Right lobe of liver (tissue), 6 donors: ENCODE measurements around the gene SMARCC1. TPM values are rescaled to one million over a fixed set of nuclear protein-coding genes. Genes with fewer than 3 reads are reported as not detected.

ENCODE experiments used
- ATAC-seq, 4 donors: fragments of 200-7000 bp; cut with Tn5 transposase; one replicate each; pipeline ENCODE4 v1.9.1; 2020; ENCODE audit warnings: mild to moderate bottlenecking in 4 of 4, moderate library complexity in 4 of 4
- DNase-seq, 3 donors: peaks; one replicate each; pipeline ENCODE4 v3.0.0-alpha.2; 2020
- H3K27ac ChIP-seq, 3 donors: fragments of 200-600 bp; one replicate each; pipeline ENCODE4 v1.8.0; 2022
- H3K27me3 ChIP-seq, 2 donors: fragments of 200-600 bp; one replicate each; pipeline ENCODE4 v1.8.0; 2022
- H3K36me3 ChIP-seq, 4 donors: fragments of 200-600 bp; sonication (generic) in 1 of 4; one replicate each; pipeline versions ENCODE4 v1.5.1 to v1.8.0; 2017 to 2022; ENCODE audit warnings: control low read depth in 1 of 4
- H3K4me1 ChIP-seq, 4 donors: fragments of 200-600 bp; sonication (generic) in 1 of 4; one replicate each; pipeline versions ENCODE4 v1.5.1 to v1.8.0; 2017 to 2022; ENCODE audit warnings: control low read depth in 1 of 4
- H3K4me3 ChIP-seq, 3 donors: fragments of 200-600 bp; one replicate each; pipeline ENCODE4 v1.8.0; 2022
- H3K9me3 ChIP-seq, 4 donors: fragments of 200-600 bp; sonication (generic) in 1 of 4; one replicate each; pipeline versions ENCODE4 v1.5.1 to v1.8.0; 2017 to 2022; ENCODE audit warnings: control low read depth in 1 of 4
- POLR2A ChIP-seq: fragments of 450-650 bp; IDR thresholded peaks from one replicate; pipeline ENCODE4 v1.6.1; 2017; ENCODE audit warnings: antibody characterized with exemption, mild to moderate bottlenecking
- WGBS: methylation state at CpG from one replicate; pipeline ENCODE4 v1.1.6; 2018; ENCODE audit warnings: low coverage, low lambda C conversion rate; ENCODE audit not compliant: insufficient coverage; ENCODE audit errors: missing lambda C conversion rate; 5-methylcytosine and 5-hydroxymethylcytosine counted together
- intact Hi-C, 2 donors: fragments of 100-400 bp; cut with DNase I; formaldehyde crosslinking; loops; one replicate each; pipeline versions ENCODE4 v1.11.2 to v1.14.1; 2022
- total RNA-seq, 6 experiments: library from RNA; depleted of rRNA in 2 of 6; stranded (reverse); fragments of >200 nt in 2 of 6; fragmentation: NEBNext Ultra II Directional in 3 of 6; extraction: Animal tissue kit (Norgen Biotek cat#: 25700) in 3 of 6; gene quantifications; one replicate each; pipeline versions ENCODE4 v1.1.0 to v1.2.4, GENCODE V29; 2016 to 2023
- TF ChIP-seq, protein P1 (sequence below), 4 donors: fragments of 200-600 bp in 3 of 4; fragments of 450-650 bp in 1 of 4; IDR thresholded peaks; one replicate each; pipeline versions ENCODE4 v1.5.1 to v1.8.0; 2016 to 2022; ENCODE audit warnings: antibody characterized with exemption in 4 of 4, mild to moderate bottlenecking in 2 of 4
- donor health status: DM: no; HTN: yes; CAD: no.
- donor health status: DM: no; HTN: no; CAD: no.
- donor health status: DM: no; HTN: no; CAD: no.
- donor health status: DM: no; HTN: yes; CAD: no.
- donor health status: DM: no; HTN: yes; CAD: no.

SMARCC1 gene
- total RNA-seq, 6 experiments from 2014 or later, result 15.6 to 32.0 (median 24.1) TPM

DNA sequence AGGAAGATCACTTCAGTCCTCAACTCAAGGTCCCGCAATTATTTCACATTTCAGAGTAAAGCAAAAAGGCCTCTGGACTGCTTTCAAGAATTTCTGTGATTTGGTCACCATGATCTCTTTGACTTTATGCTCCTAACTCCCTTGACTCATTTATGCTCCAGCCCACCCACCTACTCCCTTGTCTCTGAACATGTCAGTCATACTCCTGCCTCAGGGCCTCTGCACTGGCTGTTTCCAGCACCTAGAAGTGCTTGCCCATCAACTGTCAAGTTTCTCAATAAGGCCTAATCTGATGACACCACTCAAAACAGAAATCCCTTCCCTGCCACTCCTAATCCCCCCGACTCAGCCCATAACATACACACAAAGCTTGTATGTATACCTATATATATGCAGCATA is 166.9 kb downstream of the SMARCC1 start:
- 95% methylated on average over 2 of the region's 2 CpGs for WGBS
- intact Hi-C loops, result no loop called here
- no peaks in the 10 kb centered on the region for H3K9me3 ChIP-seq
- no peak for DNase-seq
- H3K36me3 ChIP-seq, result peaks cover 0 to 15% (median 10%) of the 10 kb centered on the region in 4 donors
- TF ChIP-seq, protein P1, sequence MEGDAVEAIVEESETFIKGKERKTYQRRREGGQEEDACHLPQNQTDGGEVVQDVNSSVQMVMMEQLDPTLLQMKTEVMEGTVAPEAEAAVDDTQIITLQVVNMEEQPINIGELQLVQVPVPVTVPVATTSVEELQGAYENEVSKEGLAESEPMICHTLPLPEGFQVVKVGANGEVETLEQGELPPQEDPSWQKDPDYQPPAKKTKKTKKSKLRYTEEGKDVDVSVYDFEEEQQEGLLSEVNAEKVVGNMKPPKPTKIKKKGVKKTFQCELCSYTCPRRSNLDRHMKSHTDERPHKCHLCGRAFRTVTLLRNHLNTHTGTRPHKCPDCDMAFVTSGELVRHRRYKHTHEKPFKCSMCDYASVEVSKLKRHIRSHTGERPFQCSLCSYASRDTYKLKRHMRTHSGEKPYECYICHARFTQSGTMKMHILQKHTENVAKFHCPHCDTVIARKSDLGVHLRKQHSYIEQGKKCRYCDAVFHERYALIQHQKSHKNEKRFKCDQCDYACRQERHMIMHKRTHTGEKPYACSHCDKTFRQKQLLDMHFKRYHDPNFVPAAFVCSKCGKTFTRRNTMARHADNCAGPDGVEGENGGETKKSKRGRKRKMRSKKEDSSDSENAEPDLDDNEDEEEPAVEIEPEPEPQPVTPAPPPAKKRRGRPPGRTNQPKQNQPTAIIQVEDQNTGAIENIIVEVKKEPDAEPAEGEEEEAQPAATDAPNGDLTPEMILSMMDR (IDR thresholded peaks at IDR 0.05), result no peak
- TF ChIP-seq POLR2A, result no peak
- H3K27me3 ChIP-seq, result no peaks in the 10 kb centered on the region
- no peaks in the 10 kb centered on the region for H3K4me1 ChIP-seq
- ATAC-seq, result no peak
- no peak overlapping the region for H3K4me3 ChIP-seq
- H3K27ac ChIP-seq, result no peak overlapping the region

DNA sequence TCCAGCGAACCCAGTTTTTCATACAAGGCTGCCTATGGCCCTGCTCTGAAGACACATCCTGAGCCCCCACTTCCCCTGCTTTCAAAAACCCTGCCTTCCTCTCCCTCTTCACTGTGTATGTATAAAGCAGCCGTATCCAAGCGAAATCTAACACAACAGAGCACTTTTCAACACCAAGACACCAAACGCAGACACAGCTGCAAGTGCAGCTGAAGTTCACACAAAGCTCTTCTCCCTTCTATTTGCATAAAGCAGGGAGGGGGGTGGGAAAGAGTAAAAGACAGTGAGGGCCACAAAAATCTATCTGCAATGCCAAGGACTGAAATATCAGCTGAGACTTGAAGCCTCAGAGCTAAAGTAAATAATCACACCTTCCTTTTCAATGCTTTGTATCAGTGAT is 168.0 kb downstream of the SMARCC1 start:
- intact Hi-C loops, result no loop called here
- Histone ChIP-seq H3K27ac (no peak overlapping the region), H3K4me1 (no peaks in the 10 kb centered on the region), H3K4me3 (no peak overlapping the region), H3K36me3 (peaks cover 0 to 13% (median 8%) of the 10 kb centered on the region in 4 donors), H3K27me3 (no peaks in the 10 kb centered on the region), H3K9me3 (no peaks in the 10 kb centered on the region)
- TF ChIP-seq POLR2A, result no peak
- TF ChIP-seq, protein P1 (IDR thresholded peaks at IDR 0.05), result no peak
- ATAC-seq, result no peak
- no peak for DNase-seq
- 91% methylated on average over 4 of the region's 4 CpGs for WGBS

DNA sequence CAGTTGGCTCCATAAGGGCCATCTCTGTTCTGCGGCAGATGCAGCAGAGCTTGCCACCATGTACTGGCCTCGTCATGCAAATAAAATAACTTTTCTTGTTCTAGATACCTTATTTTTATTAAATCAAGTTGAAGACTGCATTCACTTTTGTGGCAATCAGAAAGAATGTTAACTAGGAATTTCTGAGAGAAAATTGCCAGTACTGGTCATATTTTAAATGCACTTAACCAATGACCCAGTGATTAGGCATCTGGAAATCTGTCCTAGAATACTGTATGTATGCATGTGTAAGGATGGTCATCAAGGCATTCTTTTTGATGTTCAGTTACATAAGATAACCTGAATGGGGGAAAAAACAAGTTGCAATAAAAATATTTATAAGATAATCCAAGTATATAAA is 168.8 kb downstream of the SMARCC1 start:
- TF ChIP-seq, protein P1 (IDR thresholded peaks at IDR 0.05), result no peak
- TF ChIP-seq POLR2A, result no peak
- WGBS, result 89% methylated on average over 2 of the region's 2 CpGs
- Histone ChIP-seq H3K9me3 (no peaks in the 10 kb centered on the region), H3K27ac (no peak overlapping the region), H3K4me1 (no peaks in the 10 kb centered on the region), H3K36me3 (peaks cover 0 to 14% (median 11%) of the 10 kb centered on the region in 4 donors), H3K27me3 (no peaks in the 10 kb centered on the region), H3K4me3 (no peak overlapping the region)
- intact Hi-C loops, result no loop called here
- DNase-seq (no peak), ATAC-seq (no peak)

DNA sequence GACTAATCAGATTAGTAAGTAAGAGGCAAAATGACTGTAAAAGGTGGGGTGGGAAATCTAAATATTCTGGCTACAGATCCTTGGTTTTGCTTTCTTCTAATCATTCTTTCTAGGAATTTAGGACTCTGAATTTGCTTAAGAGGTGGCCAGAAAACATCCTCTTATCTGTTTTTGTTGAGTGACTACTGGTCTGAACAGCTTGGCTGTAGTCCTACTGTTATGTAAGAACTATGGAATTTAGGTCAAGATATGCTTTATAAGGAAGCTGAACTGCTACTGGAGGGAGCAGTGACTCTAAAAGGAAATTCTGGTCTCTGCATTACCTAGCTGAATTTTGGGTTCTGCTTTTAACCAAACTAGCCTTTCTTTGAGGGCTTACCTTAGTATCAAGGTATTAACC is 169.5 kb downstream of the SMARCC1 start:
- H3K27me3 ChIP-seq, result no peaks in the 10 kb centered on the region
- H3K36me3 ChIP-seq, result peaks cover 0 to 14% (median 8%) of the 10 kb centered on the region in 4 donors
- H3K27ac ChIP-seq, result no peak overlapping the region
- intact Hi-C loops, result no loop called here
- ATAC-seq (peak in 3 of 4 donors; percentile 57 to 77 (median 73)), DNase-seq (no peak)
- no peaks in the 10 kb centered on the region for H3K4me1 ChIP-seq
- no peak for TF ChIP-seq POLR2A
- TF ChIP-seq, protein P1 (IDR thresholded peaks at IDR 0.05), result no peak
- H3K4me3 ChIP-seq, result no peak overlapping the region
- no peaks in the 10 kb centered on the region for H3K9me3 ChIP-seq

DNA sequence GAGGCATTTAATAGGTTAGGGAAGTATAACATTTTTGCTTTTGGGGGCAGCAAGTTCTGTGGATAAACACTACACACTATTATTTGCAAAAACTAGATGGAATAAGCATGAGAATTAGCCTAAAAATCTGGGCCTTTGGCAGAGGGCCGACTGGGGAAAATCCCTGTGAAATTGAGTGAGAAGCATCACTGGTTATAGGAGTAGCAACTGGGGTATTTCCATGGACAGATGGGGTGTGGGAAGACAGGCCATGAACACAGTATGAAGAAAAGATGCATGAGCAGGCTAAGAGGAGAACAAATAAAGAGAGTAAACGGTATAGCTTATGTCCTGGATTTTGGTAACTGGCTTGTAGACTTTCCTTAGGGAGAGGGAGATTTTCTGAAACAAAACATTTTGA is 170.1 kb downstream of the SMARCC1 start:
- no peak for DNase-seq
- no peak overlapping the region for H3K27ac ChIP-seq
- no peak overlapping the region for H3K4me3 ChIP-seq
- no peaks in the 10 kb centered on the region for H3K4me1 ChIP-seq
- TF ChIP-seq POLR2A, result no peak
- TF ChIP-seq, protein P1 (IDR thresholded peaks at IDR 0.05), result no peak
- intact Hi-C loops, result no loop called here
- WGBS, result 76% methylated on average over 2 of the region's 2 CpGs
- no peak for ATAC-seq
- H3K9me3 ChIP-seq, result no peaks in the 10 kb centered on the region
- H3K27me3 ChIP-seq, result no peaks in the 10 kb centered on the region
- peaks cover 0 to 15% (median 7%) of the 10 kb centered on the region in 4 donors for H3K36me3 ChIP-seq
